Loucy (cell line): ENCODE measurements around the gene NSMCE1.

Experiments used
- EZH2phosphoT487 ChIP-seq: fragments of 200-600 bp; IDR thresholded peaks from 2 replicates; pipeline ENCODE4 v1.6.1; 2018; ENCODE audit warnings: antibody characterized with exemption, mild to moderate bottlenecking, moderate library complexity, borderline replicate concordance
- TF ChIP-seq, protein P1 (sequence below): fragments of 200-600 bp; sonication (generic); conservative IDR thresholded peaks from 2 replicates; pipeline ENCODE4 v1.5.1; 2014; ENCODE audit warnings: mild to moderate bottlenecking, antibody characterized with exemption, low read length

DNA sequence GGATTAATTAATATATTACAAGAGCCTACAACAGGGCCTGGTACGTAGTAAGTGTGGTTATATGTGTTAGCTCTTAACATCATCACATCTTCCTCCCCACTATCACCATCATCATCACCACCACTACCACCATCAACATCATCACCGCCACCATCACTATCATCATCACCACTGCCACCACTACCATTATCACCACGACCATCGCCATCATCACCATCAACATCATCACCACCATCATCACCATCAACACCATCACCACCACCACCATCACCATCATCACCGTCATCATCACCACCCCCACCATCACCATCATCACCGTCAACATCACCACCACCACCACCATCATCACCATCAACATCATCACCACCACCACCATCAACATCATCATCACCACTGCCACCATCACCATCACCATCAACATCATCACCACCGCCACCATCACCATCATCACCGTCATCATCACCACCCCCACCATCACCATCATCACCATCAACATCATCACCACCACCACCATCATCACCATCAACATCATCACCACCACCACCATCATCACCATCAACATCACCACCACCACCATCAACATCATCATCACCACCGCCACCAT lies 37.4 kb upstream of the NSMCE1 start:
- TF ChIP-seq, protein P1, sequence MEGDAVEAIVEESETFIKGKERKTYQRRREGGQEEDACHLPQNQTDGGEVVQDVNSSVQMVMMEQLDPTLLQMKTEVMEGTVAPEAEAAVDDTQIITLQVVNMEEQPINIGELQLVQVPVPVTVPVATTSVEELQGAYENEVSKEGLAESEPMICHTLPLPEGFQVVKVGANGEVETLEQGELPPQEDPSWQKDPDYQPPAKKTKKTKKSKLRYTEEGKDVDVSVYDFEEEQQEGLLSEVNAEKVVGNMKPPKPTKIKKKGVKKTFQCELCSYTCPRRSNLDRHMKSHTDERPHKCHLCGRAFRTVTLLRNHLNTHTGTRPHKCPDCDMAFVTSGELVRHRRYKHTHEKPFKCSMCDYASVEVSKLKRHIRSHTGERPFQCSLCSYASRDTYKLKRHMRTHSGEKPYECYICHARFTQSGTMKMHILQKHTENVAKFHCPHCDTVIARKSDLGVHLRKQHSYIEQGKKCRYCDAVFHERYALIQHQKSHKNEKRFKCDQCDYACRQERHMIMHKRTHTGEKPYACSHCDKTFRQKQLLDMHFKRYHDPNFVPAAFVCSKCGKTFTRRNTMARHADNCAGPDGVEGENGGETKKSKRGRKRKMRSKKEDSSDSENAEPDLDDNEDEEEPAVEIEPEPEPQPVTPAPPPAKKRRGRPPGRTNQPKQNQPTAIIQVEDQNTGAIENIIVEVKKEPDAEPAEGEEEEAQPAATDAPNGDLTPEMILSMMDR: no peak
- TF ChIP-seq EZH2phosphoT487: no peak
